ENCODE data around the gene ERC2.

Gene ERC2

GRCh38 chr3:55592572-55592971 is 875.7 kb downstream of the ERC2 start:
- TF ChIP-seq GATA2 (IDR thresholded peaks at IDR 0.05; ENCODE audit: low read depth, low read length) = no peak
- no peak for TF ChIP-seq GATA3 (IDR thresholded peaks at IDR 0.05; ENCODE audit: low read depth, low read length)

DNA sequence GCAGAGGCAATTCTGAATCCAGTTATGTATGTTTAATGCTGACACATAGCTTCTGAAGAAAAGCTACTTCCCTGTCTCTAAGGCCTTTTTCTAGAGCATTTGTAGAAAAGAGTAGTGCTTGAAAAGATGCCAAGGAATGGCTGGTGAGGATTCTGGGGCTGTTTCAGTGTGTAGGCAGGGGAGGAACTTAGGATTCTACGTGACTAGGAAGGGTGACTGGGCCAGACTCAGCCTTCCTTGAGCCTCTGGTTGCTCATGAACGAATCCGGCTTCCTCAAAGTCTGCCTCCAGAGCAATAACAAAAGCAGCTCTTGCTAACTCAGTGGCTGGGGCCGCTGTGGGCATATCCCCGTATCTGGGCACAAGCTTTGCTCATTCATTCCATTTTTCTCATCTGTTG is 876.4 kb downstream of the ERC2 start:
- TF ChIP-seq GATA2 (IDR thresholded peaks at IDR 0.05; ENCODE audit: low read depth, low read length) (no peak), GATA3 (IDR thresholded peaks at IDR 0.05; ENCODE audit: low read depth, low read length) (no peak)

DNA sequence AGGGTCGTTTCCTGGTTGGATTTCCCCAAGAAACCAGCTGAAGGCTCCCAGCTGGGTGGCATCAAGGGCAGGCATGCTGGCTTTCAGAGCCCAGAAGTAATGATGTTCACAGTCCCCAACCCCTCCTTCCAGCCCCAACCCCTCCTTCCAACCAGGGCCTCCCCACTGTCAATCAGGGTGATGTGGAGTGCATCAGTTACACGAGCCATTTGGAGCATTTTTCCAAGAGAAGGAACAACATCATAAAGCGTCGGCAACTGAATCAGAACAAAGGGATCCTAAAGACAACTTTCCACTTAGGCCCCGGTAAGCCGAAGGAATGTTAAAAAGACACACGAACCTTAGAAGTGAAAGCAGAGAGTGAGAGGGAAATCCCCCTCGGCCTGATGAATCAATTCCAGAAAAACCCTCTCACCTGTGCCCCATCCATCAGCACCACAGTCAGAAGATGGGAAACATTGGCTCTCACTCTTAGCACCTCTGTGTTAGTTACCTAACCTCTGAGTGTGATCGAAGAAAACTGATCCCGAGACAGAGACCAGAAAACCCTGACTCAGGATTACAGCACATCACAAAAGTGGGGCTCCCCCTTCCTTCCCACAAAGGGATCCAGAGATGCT is 880.0 kb downstream of the ERC2 start:
- TF ChIP-seq GATA2 (IDR thresholded peaks at IDR 0.05; ENCODE audit: low read depth, low read length) (no peak), GATA3 (IDR thresholded peaks at IDR 0.05; ENCODE audit: low read depth, low read length) (no peak)

- TF ChIP-seq GATA2 (IDR thresholded peaks at IDR 0.05; ENCODE audit: low read depth, low read length) (no peak), GATA3 (IDR thresholded peaks at IDR 0.05; ENCODE audit: low read depth, low read length) (no peak)
Observed at GRCh38 chr3:55585856-55586255, 882.4 kb downstream of the ERC2 start.

DNA sequence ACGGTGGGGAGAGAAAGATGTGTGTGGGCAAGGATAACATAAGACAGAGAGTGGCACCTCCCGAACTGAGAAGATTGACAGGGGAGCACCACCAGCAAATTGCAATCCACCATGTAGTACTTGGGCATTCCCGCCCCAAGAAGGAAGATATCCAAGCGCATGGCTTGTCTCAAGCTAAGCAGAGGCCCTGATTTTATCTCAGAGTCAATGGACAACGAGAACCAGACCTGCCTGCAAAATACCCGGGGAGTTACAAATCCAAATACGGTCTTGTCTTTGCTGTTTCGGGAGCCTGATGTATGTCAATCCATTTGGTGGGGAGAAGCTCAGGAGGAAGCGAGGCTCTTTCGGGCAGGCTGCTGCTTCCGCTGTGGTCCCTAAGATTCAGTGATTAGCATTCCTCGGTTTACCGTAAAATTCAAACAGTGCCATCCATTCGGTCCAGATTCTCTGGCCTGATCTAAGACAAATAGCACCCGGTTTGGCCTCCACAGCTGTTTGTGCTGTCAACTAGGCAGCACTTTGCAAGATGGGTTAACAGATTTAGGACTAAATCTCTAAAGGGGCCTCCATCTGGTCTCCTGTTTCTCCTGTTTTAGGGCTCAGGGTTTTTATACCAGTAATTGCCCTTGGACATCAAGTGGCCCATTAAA is 883.4 kb downstream of the ERC2 start:
- TF ChIP-seq GATA3 (IDR thresholded peaks at IDR 0.05; ENCODE audit: low read depth, low read length) (peak; percentile 74), GATA2 (IDR thresholded peaks at IDR 0.05; ENCODE audit: low read depth, low read length) (peak; percentile 74)

GRCh38 chr3:55584030-55584429 is 884.2 kb downstream of the ERC2 start:
- no peak for TF ChIP-seq GATA2 (IDR thresholded peaks at IDR 0.05; ENCODE audit: low read depth, low read length)
- TF ChIP-seq GATA3 (IDR thresholded peaks at IDR 0.05; ENCODE audit: low read depth, low read length) = no peak

GRCh38 chr3:55583475-55583874 is 884.8 kb downstream of the ERC2 start:
- no peak for TF ChIP-seq GATA3 (IDR thresholded peaks at IDR 0.05; ENCODE audit: low read depth, low read length)
- TF ChIP-seq GATA2 (IDR thresholded peaks at IDR 0.05; ENCODE audit: low read depth, low read length) = no peak

GRCh38 chr3:55579496-55579895 is 888.8 kb downstream of the ERC2 start:
- TF ChIP-seq GATA3 (IDR thresholded peaks at IDR 0.05; ENCODE audit: low read depth, low read length) = no peak
- TF ChIP-seq GATA2 (IDR thresholded peaks at IDR 0.05; ENCODE audit: low read depth, low read length) = no peak

DNA sequence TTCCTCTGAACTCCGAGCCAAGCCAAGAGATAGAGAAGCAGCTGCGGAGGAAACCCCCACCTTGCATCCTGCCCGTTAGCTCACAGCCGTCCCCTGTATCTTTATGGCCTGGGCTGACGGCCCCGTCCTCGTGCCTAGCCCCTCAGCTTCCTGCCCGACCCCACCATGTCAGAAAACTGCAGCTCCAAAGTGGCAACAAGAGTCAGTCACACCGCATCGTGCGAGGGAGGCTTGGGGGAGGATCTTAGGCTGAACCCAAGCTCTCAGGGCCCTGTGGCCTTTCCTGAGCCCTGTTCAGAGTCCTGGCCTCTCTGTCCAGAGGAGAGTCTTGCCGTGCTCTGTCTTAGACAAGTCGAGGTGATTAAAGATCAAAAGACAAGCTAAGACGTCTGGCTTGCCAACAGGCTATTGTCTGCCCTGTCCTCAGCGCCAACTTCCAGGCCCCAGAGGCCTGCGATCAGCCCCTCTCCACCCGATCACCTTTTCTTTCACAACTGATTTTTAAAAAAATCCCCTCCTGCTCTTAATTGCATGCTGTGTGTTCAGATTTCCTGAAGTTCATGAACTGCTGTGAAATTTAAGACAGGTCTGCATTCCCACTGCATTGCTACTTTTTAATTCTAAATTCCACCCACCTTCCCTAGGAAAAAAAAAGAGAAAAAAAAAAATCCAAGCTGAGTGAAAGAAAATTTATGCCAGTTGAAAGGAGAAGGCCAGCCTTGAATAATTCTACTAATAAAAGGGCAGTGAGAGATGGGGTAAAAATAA is 891.5 kb downstream of the ERC2 start:
- no peak for TF ChIP-seq GATA2 (IDR thresholded peaks at IDR 0.05; ENCODE audit: low read depth, low read length)
- no peak for TF ChIP-seq GATA3 (IDR thresholded peaks at IDR 0.05; ENCODE audit: low read depth, low read length)

DNA sequence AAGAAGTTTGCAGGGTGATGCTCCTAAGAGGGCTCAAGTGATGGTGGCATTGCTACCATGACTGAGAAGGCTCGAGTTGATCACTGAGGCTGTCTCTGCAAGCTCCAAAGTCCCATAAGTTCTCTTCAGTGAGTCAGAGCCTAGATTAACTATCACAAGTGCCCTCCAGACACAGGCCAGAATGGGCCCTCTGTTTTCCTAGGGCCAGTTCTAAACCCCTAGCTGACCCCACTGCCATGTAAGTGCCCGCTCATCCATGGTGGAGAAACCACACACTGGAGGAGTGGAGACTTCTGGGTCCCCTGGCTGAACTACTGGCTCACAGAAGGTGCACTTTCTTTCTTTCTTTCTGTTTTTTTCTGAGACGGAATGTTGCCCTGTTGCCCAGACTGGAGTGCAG is 893.6 kb downstream of the ERC2 start:
- TF ChIP-seq GATA2 (IDR thresholded peaks at IDR 0.05; ENCODE audit: low read depth, low read length) (no peak), GATA3 (IDR thresholded peaks at IDR 0.05; ENCODE audit: low read depth, low read length) (no peak)

DNA sequence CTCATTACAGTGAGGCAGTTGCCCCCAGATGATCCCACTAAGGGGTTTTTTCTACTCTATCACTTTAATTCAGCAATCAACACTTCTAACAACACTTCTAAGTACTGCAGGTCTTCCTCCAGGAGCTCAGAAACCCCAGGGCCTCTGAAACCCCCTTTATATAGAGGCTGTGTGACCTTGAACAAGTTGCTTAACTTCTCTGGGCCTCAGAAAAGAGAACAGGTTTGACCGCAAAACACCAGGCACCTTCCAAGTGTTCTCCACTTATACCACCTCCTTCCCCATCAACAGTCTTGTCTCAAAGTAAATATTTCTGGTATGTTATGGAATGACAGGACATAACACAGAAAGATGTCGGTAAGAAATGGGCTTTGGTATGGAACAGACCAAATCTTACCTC is 895.5 kb downstream of the ERC2 start:
- TF ChIP-seq GATA2 (IDR thresholded peaks at IDR 0.05; ENCODE audit: low read depth, low read length) = no peak
- TF ChIP-seq GATA3 (IDR thresholded peaks at IDR 0.05; ENCODE audit: low read depth, low read length) = no peak

DNA sequence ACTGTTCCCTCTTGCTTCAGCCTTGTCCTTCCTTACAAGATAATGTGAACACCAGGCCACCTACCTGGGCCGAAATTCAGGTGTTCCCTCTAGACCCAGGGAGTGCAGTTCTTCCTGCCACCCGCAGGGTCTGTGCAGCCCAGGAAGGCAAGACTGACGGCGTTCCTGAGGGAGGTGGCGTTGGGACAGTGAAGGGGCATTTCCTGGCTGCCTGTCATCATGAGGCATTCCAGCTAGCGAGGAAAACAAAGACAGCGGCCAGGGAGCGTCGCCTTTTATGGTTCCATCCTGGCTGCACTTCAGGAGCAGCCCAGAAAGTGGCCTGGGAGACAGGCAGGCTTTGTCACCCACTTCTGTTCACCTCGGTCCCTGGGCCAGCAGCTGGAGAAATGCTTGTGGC is 896.4 kb downstream of the ERC2 start:
- TF ChIP-seq GATA3 (IDR thresholded peaks at IDR 0.05; ENCODE audit: low read depth, low read length) = no peak
- TF ChIP-seq GATA2 (IDR thresholded peaks at IDR 0.05; ENCODE audit: low read depth, low read length) = no peak

- no peak for TF ChIP-seq GATA3 (IDR thresholded peaks at IDR 0.05; ENCODE audit: low read depth, low read length)
- no peak for TF ChIP-seq GATA2 (IDR thresholded peaks at IDR 0.05; ENCODE audit: low read depth, low read length)
Observed at GRCh38 chr3:55571216-55571813, 897.0 kb downstream of the ERC2 start.

DNA sequence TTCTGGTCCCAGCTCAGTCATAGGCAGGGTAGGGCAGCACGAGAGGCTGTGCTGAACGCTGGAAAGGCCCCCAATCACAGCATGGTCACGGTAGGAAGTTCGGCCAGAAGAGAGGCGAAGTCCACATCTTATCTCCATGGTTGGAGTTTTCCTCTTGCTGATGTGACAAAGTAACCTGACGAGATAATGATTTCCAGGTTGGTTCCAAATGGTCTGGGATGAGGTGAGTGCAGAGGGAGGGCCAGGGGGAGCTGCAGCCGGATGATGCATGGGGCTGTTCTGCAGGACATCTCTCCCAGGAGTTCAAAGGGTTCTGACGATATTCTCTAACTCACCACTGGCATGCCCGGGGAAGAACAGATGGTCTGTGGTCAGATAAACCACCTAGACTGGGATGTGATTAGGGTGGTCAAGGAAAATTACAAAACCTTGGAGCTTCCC is 898.0 kb downstream of the ERC2 start:
- TF ChIP-seq GATA2 (IDR thresholded peaks at IDR 0.05; ENCODE audit: low read depth, low read length) (no peak), GATA3 (IDR thresholded peaks at IDR 0.05; ENCODE audit: low read depth, low read length) (no peak)

Data from SH-SY5Y (cell line).